Fibroblast of mammary gland (primary cell): ENCODE results near the gene GDF10.
A peak's percentile ranks its signal among the peaks of the same experiment; 100 is the strongest.

Experiments used
- DNase-seq: peaks from one replicate; pipeline ENCODE4 v3.0.0-alpha.2; 2010; ENCODE audit warnings: low read depth
- H3K4me3 ChIP-seq: 2 replicates; pipeline ENCODE4 v1.5.1; 2011; ENCODE audit warnings: low read depth, mild to moderate bottlenecking, low read length, moderate library complexity; ENCODE audit not compliant: control insufficient read depth
- CTCF ChIP-seq: conservative IDR thresholded peaks from 2 replicates; pipeline ENCODE4 v1.5.1; 2011; ENCODE audit warnings: low read depth, low read length, inconsistent platforms; ENCODE audit not compliant: control insufficient read depth, insufficient read depth

Gene GDF10

DNA sequence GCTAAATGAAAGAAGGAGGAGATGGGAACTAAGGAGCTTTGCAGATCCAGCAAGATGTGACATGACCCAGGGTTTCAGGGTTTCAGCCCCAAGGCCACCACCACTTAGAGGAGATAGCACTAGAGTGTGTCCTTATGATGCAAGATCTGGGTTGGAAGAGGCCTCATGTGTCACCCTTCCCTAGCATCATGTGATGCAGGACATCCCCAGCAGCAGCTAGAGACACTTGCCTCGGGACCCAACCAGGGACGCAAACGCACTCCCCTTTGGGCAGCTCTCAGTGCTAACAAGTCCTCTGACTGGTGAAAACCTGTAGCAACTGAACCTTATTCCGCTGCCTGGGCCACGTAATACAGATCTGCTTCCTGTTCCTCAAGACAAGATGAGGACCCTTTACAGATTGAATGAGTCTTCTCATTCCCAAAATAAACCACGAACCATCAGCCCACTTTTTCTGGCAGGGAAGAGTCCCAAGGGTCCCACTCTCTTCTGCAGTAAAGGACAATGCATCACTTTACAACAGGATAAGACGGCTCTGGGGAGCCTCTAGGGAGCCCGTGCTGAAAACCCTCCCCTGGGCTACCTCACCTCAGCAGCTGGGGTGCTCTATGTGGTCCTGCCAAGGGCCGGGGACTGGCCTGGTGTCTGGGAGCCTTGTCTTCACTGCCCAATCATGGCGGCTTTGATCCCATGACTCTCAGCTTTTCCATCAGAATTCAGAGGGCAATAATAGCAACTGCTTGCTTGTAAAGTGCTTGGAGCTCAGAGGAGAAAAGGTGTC lies 44.8 kb upstream of the GDF10 start:
- DNase-seq = no peak
- no peak overlapping the region for H3K4me3 ChIP-seq
- no peak for TF ChIP-seq CTCF

DNA sequence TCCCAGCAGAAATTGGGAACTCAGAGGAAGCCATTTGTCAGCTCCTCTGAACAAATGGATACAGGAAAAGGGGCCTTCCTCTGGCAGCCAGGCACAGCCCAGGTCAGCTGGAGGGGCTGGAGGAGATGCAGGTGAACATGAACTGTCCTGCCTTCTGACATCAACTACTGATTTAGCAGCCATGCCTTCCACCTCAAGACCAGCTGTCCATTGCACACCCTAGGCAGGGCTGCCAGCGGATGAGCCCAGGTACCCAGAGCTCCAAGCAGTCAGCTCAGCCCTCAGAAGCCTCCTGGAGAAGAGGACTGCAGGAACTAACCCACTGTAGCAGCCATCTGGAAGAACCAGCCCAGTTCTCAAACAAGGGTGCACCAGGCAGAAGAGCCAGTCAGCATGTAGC lies 44.1 kb upstream of the GDF10 start:
- no peak for DNase-seq
- no peak overlapping the region for H3K4me3 ChIP-seq
- no peak for TF ChIP-seq CTCF

DNA sequence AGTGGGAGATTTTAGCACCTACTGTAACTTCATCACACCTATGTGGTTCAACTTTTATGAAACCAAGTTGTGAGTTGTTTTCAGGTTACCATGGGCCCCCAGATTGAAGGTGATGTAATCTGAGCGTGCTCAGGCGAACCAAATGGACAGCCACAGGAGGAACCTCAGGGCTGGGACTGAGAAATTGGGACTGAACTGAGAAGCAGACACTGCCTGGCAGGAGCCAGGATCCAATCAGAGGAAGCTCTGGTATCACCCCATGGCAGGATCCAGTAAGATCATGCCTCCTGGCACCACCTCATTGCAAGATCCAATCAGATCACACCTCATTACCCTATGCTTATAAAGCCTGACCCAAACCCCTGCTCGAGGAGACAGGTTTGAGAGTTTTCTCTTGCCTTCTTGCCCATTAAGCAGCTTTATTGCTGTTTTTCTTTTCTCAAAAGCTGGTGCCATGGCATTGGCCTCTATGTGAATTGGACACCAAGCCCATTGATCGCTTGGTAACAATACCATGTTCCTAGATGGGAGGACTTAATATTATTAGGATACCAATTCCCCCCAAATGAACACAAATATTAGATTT lies 43.2 kb upstream of the GDF10 start:
- H3K4me3 ChIP-seq = no peak overlapping the region
- DNase-seq = peak; percentile 4

GRCh38 chr10:47257396-47258120 lies 42.4 kb upstream of the GDF10 start:
- peak; percentile 35 for DNase-seq
- TF ChIP-seq CTCF = no peak

More for the DNA sequence above, 43.2 kb upstream of the GDF10 start:
- no peak for TF ChIP-seq CTCF

GRCh38 chr10:47258921-47259320 lies 41.1 kb upstream of the GDF10 start:
- DNase-seq = no peak
- TF ChIP-seq CTCF = no peak
- H3K4me3 ChIP-seq = no peak overlapping the region

More at GRCh38 chr10:47257396-47258120, 42.4 kb upstream of the GDF10 start:
- H3K4me3 ChIP-seq = no peak overlapping the region

- H3K4me3 ChIP-seq = no peak overlapping the region
- DNase-seq = no peak
- no peak for TF ChIP-seq CTCF
Measured at GRCh38 chr10:47259466-47259865, 40.5 kb upstream of the GDF10 start.
